Astrocyte of the cerebellum (primary cell): ENCODE data around the gene ASH1L.
"Not testable (repeated sequence)": the region's sequence is repeated elsewhere in the genome, so short reads cannot be mapped to it uniquely, and the experiment has no call there.

Experiments used
- DNase-seq: peaks from one replicate; pipeline ENCODE4 v3.0.0-alpha.2; 2011; ENCODE audit warnings: low read depth
- H3K4me3 ChIP-seq: 2 replicates; pipeline ENCODE4 v1.5.1; 2011; ENCODE audit warnings: mild to moderate bottlenecking, low read depth, low read length, moderate library complexity
- CTCF ChIP-seq: IDR thresholded peaks from 2 replicates; pipeline ENCODE4 v1.5.1; 2012; ENCODE audit warnings: low read length, low read depth, moderate library complexity, mild to moderate bottlenecking; ENCODE audit errors: missing control alignments
- in situ Hi-C: cut with HindIII; loops from 2 replicates; pipeline ENCODE4 v1.10.0; 2017; ENCODE audit warnings: low sequenced_read_pairs

The ASH1L gene

DNA sequence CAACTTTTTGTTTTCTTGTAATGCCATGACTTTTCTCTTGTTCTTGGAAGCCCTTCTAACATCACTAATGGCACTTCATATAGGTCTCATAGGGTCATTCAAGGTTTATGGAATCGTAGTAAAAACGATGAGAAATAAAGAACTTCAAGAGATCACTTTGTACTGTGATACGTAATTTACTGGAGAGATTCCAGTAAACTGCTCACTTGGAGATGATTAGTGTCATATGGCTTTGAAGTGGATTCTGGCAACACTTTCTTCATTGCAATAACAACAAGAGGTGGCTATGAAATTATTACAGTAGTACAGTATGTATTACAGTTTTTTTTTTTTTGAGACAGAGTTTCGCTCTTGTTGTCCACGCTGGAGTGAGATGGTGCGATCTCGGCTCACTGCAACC, 138.5 kb downstream of the ASH1L start:
- in situ Hi-C loops, result no loop called here
- no peak for DNase-seq
- H3K4me3 ChIP-seq, result no peak overlapping the region
- no peak for TF ChIP-seq CTCF

GRCh38 chr1:155420788-155421187, 141.8 kb downstream of the ASH1L start:
- H3K4me3 ChIP-seq, result no peak overlapping the region
- in situ Hi-C loops, result no loop called here
- DNase-seq, result no peak
- TF ChIP-seq CTCF, result no peak

DNA sequence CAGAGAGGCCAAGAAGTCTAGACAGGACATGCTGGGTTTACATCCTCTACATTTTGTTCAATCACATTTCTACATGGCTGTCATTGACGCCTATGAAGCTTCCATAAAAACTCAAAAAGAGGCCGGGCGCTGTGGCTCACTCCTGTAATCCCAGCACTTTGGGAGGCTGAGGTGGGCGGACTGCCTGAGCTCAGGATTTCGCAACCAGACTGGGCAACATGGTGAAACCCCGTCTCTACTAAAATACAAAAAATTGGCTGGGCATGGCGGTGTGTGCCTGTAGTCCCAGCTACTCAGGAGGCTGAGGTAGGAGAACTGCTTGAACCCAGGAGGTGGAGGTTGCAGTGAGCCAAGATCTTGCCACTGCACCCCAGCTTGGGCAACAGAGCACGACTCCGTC, 150.8 kb downstream of the ASH1L start:
- not testable (repeated sequence) for DNase-seq, H3K4me3 ChIP-seq
- in situ Hi-C loops, result loop anchor here (5.0 kb wide), 1 partner anchor 75 kb away; no protein-coding TSS in a partner anchor

- DNase-seq, result no peak
- no peak for TF ChIP-seq CTCF
- in situ Hi-C loops, result loop anchor here (5.0 kb wide), 1 partner anchor 74 kb away; no protein-coding TSS in a partner anchor
- H3K4me3 ChIP-seq, result no peak overlapping the region
These were observed 151.7 kb downstream of the ASH1L start for GRCh38 chr1:155410931-155411330.

DNA sequence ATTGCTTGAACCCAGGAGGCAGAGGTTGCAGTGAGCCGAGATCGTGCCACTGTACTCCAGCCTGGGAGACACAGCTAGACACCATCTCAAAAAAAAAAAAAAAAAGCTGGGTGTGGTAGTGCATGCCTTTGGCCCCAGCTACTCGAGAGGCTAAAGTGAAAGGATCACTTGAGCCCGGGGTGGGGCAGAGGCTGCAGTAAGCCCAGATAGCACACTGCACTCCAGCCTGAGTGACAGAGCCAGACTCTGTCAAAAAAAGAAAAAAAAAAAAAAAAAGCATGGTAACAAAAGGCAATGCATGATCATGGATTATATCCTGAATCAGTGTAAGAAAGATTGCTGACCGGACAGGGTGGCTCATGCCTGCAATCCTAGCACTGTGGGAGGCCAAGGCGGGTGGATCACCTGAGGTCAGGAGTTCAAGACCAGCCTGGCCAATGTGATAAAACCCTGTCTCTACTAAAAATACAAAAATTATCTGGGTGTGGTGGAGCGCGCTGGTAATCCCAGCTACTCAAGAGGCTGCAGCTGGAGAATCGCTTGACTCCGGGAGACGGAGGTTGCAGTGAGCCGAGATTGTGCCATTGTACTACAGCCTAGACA, 165.6 kb downstream of the ASH1L start:
- no peak for TF ChIP-seq CTCF
- in situ Hi-C loops, result no loop called here
- H3K4me3 ChIP-seq, result no peak overlapping the region
- DNase-seq, result no peak

GRCh38 chr1:155392898-155393411, 169.6 kb downstream of the ASH1L start:
- in situ Hi-C loops, result no loop called here
- no peak for TF ChIP-seq CTCF
- peak; percentile 26 for DNase-seq
- no peak overlapping the region for H3K4me3 ChIP-seq

DNA sequence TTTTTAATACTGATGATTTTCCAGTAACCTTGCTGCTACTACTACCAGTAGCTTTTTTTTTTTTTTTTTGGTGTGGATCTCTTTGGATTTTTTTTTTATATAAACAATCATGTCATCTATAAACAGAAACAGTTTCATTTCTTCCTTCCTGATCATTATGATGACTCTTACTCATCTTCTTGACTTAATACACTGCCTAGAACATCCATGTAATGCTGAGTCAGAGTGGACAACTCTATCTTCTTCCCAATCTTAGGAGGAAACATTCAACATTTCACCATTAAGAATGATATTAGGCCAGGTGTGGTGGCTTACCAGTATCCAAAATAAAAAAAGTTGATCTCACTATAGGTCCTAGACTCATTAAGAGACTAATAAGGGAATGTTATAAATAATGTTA, 172.8 kb downstream of the ASH1L start:
- no peak for TF ChIP-seq CTCF
- in situ Hi-C loops, result no loop called here
- no peak overlapping the region for H3K4me3 ChIP-seq
- DNase-seq, result no peak

DNA sequence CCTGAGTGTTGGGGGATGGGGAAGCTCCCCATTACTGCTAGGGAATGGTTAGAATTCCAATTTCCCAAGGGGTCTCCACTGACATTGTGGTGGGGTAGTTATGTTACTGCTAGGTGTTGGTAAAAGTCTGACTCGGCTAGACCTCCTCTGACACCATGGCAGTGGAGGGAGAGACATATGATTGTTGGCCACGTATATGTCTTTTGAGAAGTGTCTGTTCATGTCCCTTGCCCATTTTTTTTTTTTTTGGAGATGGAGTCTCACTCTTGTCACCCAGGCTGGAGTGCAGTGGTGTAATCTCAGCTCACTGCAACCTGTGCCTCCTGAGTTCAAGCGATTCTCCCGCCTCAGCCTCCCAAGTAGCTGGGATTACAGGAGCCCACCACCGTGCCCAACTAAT, 176.8 kb downstream of the ASH1L start:
- DNase-seq, H3K4me3 ChIP-seq, in situ Hi-C loops: not testable (repeated sequence)
